Mesenchymal stem cell (in vitro differentiated cells and primary cell): Measurements from ENCODE around the gene TPST2.

Source experiments
- DNase-seq: peaks from one replicate; pipeline ENCODE4 v3.0.0-alpha.2; 2013
- H2AFZ ChIP-seq: one replicate; pipeline ENCODE4 v1.6.1; 2013; ENCODE audit warnings: low read depth, mild to moderate bottlenecking, control low read depth, inconsistent platforms, low read length, moderate library complexity
- H2AK5ac ChIP-seq: 2 replicates; pipeline ENCODE4 v1.6.1; 2013; ENCODE audit warnings: low read length, moderate library complexity, mild to moderate bottlenecking, inconsistent platforms; ENCODE audit not compliant: severe bottlenecking
- H2BK120ac ChIP-seq: one replicate; pipeline ENCODE4 v1.6.1; 2013; ENCODE audit warnings: low read depth, mild to moderate bottlenecking, inconsistent platforms, low read length, moderate library complexity
- H2BK12ac ChIP-seq, 2 experiments: one replicate each; pipeline ENCODE4 v1.6.1; 2013; ENCODE audit warnings: inconsistent platforms in 2 of 2, low read length in 2 of 2, mild to moderate bottlenecking in 2 of 2, moderate library complexity in 2 of 2, control low read depth in 1 of 2
- H2BK15ac ChIP-seq: one replicate; pipeline ENCODE4 v1.6.1; 2013; ENCODE audit warnings: mild to moderate bottlenecking, low read depth, inconsistent platforms; ENCODE audit not compliant: poor library complexity, severe bottlenecking
- H2BK5ac ChIP-seq: 2 replicates; pipeline ENCODE4 v1.6.1; 2013; ENCODE audit warnings: low read depth, mild to moderate bottlenecking, low read length, control low read depth, inconsistent platforms; ENCODE audit not compliant: poor library complexity, severe bottlenecking
- H3K14ac ChIP-seq, 2 experiments: one replicate each; pipeline ENCODE4 v1.6.1; 2013; ENCODE audit warnings: inconsistent platforms in 2 of 2, low read length in 2 of 2, control low read depth in 1 of 2, mild to moderate bottlenecking in 1 of 2, moderate library complexity in 1 of 2
- H3K18ac ChIP-seq, 2 experiments: one replicate each; pipeline ENCODE4 v1.6.1; 2013; ENCODE audit warnings: inconsistent platforms in 2 of 2, low read length in 2 of 2, control low read depth in 1 of 2, low read depth in 1 of 2, mild to moderate bottlenecking in 1 of 2
- H3K23ac ChIP-seq, 2 experiments: one replicate each; pipeline ENCODE4 v1.6.1; 2013; ENCODE audit warnings: inconsistent platforms in 2 of 2, low read length in 2 of 2, mild to moderate bottlenecking in 2 of 2, moderate library complexity in 2 of 2, control low read depth in 1 of 2
- H3K27ac ChIP-seq: 2 replicates; pipeline ENCODE4 v1.5.1; 2013; ENCODE audit warnings: mild to moderate bottlenecking, moderate library complexity, low read length, control low read depth, inconsistent platforms; ENCODE audit not compliant: poor library complexity, severe bottlenecking
- H3K27me3 ChIP-seq, 2 experiments: 2 replicates each; pipeline versions ENCODE4 v1.6.1 to v1.7.0; 2013; ENCODE audit warnings: low read length in 2 of 2, mild to moderate bottlenecking in 2 of 2, moderate library complexity in 2 of 2, control low read depth in 1 of 2, inconsistent platforms in 1 of 2; ENCODE audit not compliant: control insufficient read depth in 1 of 2, insufficient read depth in 1 of 2
- H3K36me3 ChIP-seq, 2 experiments: 2 replicates each; pipeline versions ENCODE4 v1.6.1 to v1.7.0; 2013; ENCODE audit warnings: low read length in 2 of 2, control low read depth in 1 of 2, inconsistent platforms in 1 of 2, low read depth in 1 of 2, mild to moderate bottlenecking in 1 of 2; ENCODE audit not compliant: insufficient read depth in 2 of 2, control insufficient read depth in 1 of 2
- H3K4ac ChIP-seq, 2 experiments: one replicate each; pipeline ENCODE4 v1.6.1; 2013; ENCODE audit warnings: inconsistent platforms in 2 of 2, low read length in 2 of 2, mild to moderate bottlenecking in 2 of 2, moderate library complexity in 2 of 2, control low read depth in 1 of 2, low read depth in 1 of 2
- H3K4me1 ChIP-seq: 2 replicates; pipeline ENCODE4 v1.6.1; 2013; ENCODE audit warnings: low read depth, low read length, control low read depth; ENCODE audit not compliant: control insufficient read depth, insufficient read depth
- H3K4me2 ChIP-seq: 2 replicates; pipeline ENCODE4 v1.6.1; 2013; ENCODE audit warnings: low read length, mild to moderate bottlenecking, inconsistent platforms; ENCODE audit not compliant: poor library complexity, severe bottlenecking
- H3K4me3 ChIP-seq, 2 experiments: 2 replicates each; pipeline versions ENCODE4 v1.5.1 to v1.7.0; 2013; ENCODE audit warnings: low read length in 2 of 2, mild to moderate bottlenecking in 2 of 2, control low read depth in 1 of 2, low read depth in 1 of 2; ENCODE audit not compliant: insufficient read depth in 1 of 2
- H3K79me1 ChIP-seq: replicated peaks from 2 replicates; pipeline ENCODE4 v1.6.1; 2013; ENCODE audit warnings: mild to moderate bottlenecking, control low read depth, low read length, inconsistent platforms; ENCODE audit not compliant: poor library complexity, severe bottlenecking
- H3K9ac ChIP-seq: 2 replicates; pipeline ENCODE4 v1.7.0; 2013; ENCODE audit warnings: mild to moderate bottlenecking, low read length, moderate library complexity
- H3K9me3 ChIP-seq: 2 replicates; pipeline ENCODE4 v1.7.0; 2013; ENCODE audit warnings: mild to moderate bottlenecking, low read length; ENCODE audit not compliant: control insufficient read depth
- H4K8ac ChIP-seq: one replicate; pipeline ENCODE4 v1.6.1; 2013; ENCODE audit warnings: inconsistent platforms, mild to moderate bottlenecking, low read length, moderate library complexity
- H4K91ac ChIP-seq: one replicate; pipeline ENCODE4 v1.6.1; 2013; ENCODE audit warnings: mild to moderate bottlenecking, low read length, inconsistent platforms
- WGBS: methylation state at CpG from one replicate; pipeline ENCODE4 v1.1.7; 2013; ENCODE audit warnings: mixed read lengths; 5-methylcytosine and 5-hydroxymethylcytosine counted together

The TPST2 gene

GRCh38 chr22:26606611-26607010 is 16.7 kb upstream of the TPST2 start:
- H2BK120ac ChIP-seq = no peak overlapping the region
- no peaks in the 10 kb centered on the region for H3K36me3 ChIP-seq
- no peak overlapping the region for H3K18ac ChIP-seq
- H3K79me1 ChIP-seq = no peaks in the 10 kb centered on the region
- no peak overlapping the region for H2BK12ac ChIP-seq
- no peak overlapping the region for H4K91ac ChIP-seq
- no peak overlapping the region for H3K4me2 ChIP-seq
- no peak overlapping the region for H3K14ac ChIP-seq
- H3K27me3 ChIP-seq = peaks cover 0 to 10% of the 10 kb centered on the region in 2 experiments
- WGBS = 89% methylated on average over 3 of the region's 4 CpGs
- peak; percentile 41 for DNase-seq
- H3K9ac ChIP-seq = no peak overlapping the region
- no peak overlapping the region for H2AK5ac ChIP-seq
- no peaks in the 10 kb centered on the region for H3K9me3 ChIP-seq
- no peak overlapping the region for H3K23ac ChIP-seq
- no peak overlapping the region for H4K8ac ChIP-seq
- no peak overlapping the region for H2BK15ac ChIP-seq
- H3K4me3 ChIP-seq = no peak overlapping the region
- H2BK5ac ChIP-seq = no peak overlapping the region
- no peak overlapping the region for H2AFZ ChIP-seq
- H3K4me1 ChIP-seq = peaks cover 9% of the 10 kb centered on the region
- H3K4ac ChIP-seq = no peak overlapping the region
- H3K27ac ChIP-seq = no peak overlapping the region

- Histone ChIP-seq H2BK5ac (no peak overlapping the region), H3K14ac (no peak overlapping the region), H3K36me3 (no peaks in the 10 kb centered on the region), H3K4me1 (peaks cover 1% of the 10 kb centered on the region), H3K18ac (no peak overlapping the region), H3K27me3 (peaks cover 0 to 29% of the 10 kb centered on the region in 2 experiments), H3K4me3 (no peak overlapping the region), H3K4me2 (no peak overlapping the region), H2BK15ac (no peak overlapping the region), H3K4ac (no peak overlapping the region), H3K23ac (no peak overlapping the region), H4K91ac (no peak overlapping the region), H4K8ac (no peak overlapping the region), H3K9me3 (no peaks in the 10 kb centered on the region), H3K9ac (no peak overlapping the region), H2AK5ac (no peak overlapping the region), H3K27ac (no peak overlapping the region), H2BK120ac (no peak overlapping the region), H3K79me1 (no peaks in the 10 kb centered on the region), H2AFZ (no peak overlapping the region), H2BK12ac (no peak overlapping the region)
- 73% methylated on average over 1 of the region's 1 CpG for WGBS
- DNase-seq = no peak
Observed at GRCh38 chr22:26604368-26604767, 14.4 kb upstream of the TPST2 start.

- H3K4me2 ChIP-seq = no peak overlapping the region
- H3K79me1 ChIP-seq = no peaks in the 10 kb centered on the region
- no peak overlapping the region for H3K23ac ChIP-seq
- H2BK5ac ChIP-seq = no peak overlapping the region
- 89% methylated on average over 4 of the region's 4 CpGs for WGBS
- no peak overlapping the region for H2BK15ac ChIP-seq
- peaks cover 7 to 46% of the 10 kb centered on the region in 2 experiments for H3K27me3 ChIP-seq
- no peak overlapping the region for H3K4ac ChIP-seq
- H3K27ac ChIP-seq = no peak overlapping the region
- H3K36me3 ChIP-seq = no peaks in the 10 kb centered on the region
- no peaks in the 10 kb centered on the region for H3K4me1 ChIP-seq
- no peak overlapping the region for H4K8ac ChIP-seq
- no peak for DNase-seq
- no peak overlapping the region for H2BK12ac ChIP-seq
- H2AK5ac ChIP-seq = no peak overlapping the region
- H3K18ac ChIP-seq = no peak overlapping the region
- no peak overlapping the region for H3K14ac ChIP-seq
- H3K9ac ChIP-seq = no peak overlapping the region
- no peaks in the 10 kb centered on the region for H3K9me3 ChIP-seq
- no peak overlapping the region for H2BK120ac ChIP-seq
- H3K4me3 ChIP-seq = no peak overlapping the region
- no peak overlapping the region for H4K91ac ChIP-seq
- no peak overlapping the region for H2AFZ ChIP-seq
Observed at GRCh38 chr22:26602127-26602526, 12.2 kb upstream of the TPST2 start.

- 93% methylated on average over 12 of the region's 12 CpGs for WGBS
- no peak overlapping the region for H2AFZ ChIP-seq
- no peak overlapping the region for H2BK12ac ChIP-seq
- no peaks in the 10 kb centered on the region for H3K79me1 ChIP-seq
- no peaks in the 10 kb centered on the region for H3K4me1 ChIP-seq
- peaks cover 11 to 50% of the 10 kb centered on the region in 2 experiments for H3K27me3 ChIP-seq
- H2BK15ac ChIP-seq = no peak overlapping the region
- no peak overlapping the region for H2BK120ac ChIP-seq
- no peaks in the 10 kb centered on the region for H3K9me3 ChIP-seq
- no peaks in the 10 kb centered on the region for H3K36me3 ChIP-seq
- no peak overlapping the region for H3K27ac ChIP-seq
- no peak overlapping the region for H2AK5ac ChIP-seq
- no peak overlapping the region for H3K4ac ChIP-seq
- no peak overlapping the region for H4K8ac ChIP-seq
- H4K91ac ChIP-seq = no peak overlapping the region
- no peak for DNase-seq
- H2BK5ac ChIP-seq = no peak overlapping the region
- H3K9ac ChIP-seq = no peak overlapping the region
- H3K23ac ChIP-seq = no peak overlapping the region
- no peak overlapping the region for H3K18ac ChIP-seq
- no peak overlapping the region for H3K4me2 ChIP-seq
- no peak overlapping the region for H3K4me3 ChIP-seq
- H3K14ac ChIP-seq = no peak overlapping the region
Observed at GRCh38 chr22:26601726-26602125, 11.8 kb upstream of the TPST2 start.
